Hepatocyte (in vitro differentiated cells): ENCODE results near the gene STT3A. TPM values are rescaled to one million over a fixed set of nuclear protein-coding genes. Genes with fewer than 3 reads are reported as not detected.

Experiments used
- DNase-seq: peaks from one replicate; pipeline ENCODE4 v3.0.0-alpha.2; 2016; ENCODE audit warnings: low spot score
- H2AFZ ChIP-seq: fragments of 200-600 bp; sonication (generic); 2 replicates; pipeline ENCODE4 v1.6.0; 2016; ENCODE audit warnings: antibody characterized with exemption, mild to moderate bottlenecking
- H3K27ac ChIP-seq: fragments of 200-600 bp; sonication (generic); 2 replicates; pipeline ENCODE4 v1.5.1; 2016; ENCODE audit warnings: mild to moderate bottlenecking
- H3K27me3 ChIP-seq: fragments of 200-600 bp; sonication (generic); 2 replicates; pipeline ENCODE4 v1.6.1; 2016
- H3K36me3 ChIP-seq: fragments of 200-600 bp; sonication (generic); replicated peaks from 2 replicates; pipeline ENCODE4 v1.5.1; 2016; ENCODE audit warnings: low read depth; ENCODE audit not compliant: insufficient read depth
- H3K4me1 ChIP-seq: fragments of 200-600 bp; sonication (generic); 2 replicates; pipeline ENCODE4 v1.5.1; 2016; ENCODE audit warnings: mild to moderate bottlenecking, moderate library complexity; ENCODE audit not compliant: insufficient read depth
- H3K4me2 ChIP-seq: fragments of 200-600 bp; sonication (generic); 2 replicates; pipeline ENCODE4 v1.6.0; 2016
- H3K4me3 ChIP-seq: fragments of 200-600 bp; sonication (generic); 2 replicates; pipeline ENCODE4 v1.5.1; 2016; ENCODE audit warnings: mild to moderate bottlenecking
- H3K79me2 ChIP-seq: fragments of 200-600 bp; sonication (generic); 2 replicates; pipeline ENCODE4 v1.6.0; 2017; ENCODE audit warnings: mild to moderate bottlenecking
- H3K9me2 ChIP-seq: fragments of 200-600 bp; sonication (generic); replicated peaks from 2 replicates; pipeline ENCODE4 v1.6.0; 2017; ENCODE audit warnings: mild to moderate bottlenecking; ENCODE audit not compliant: insufficient read depth
- H3K9me3 ChIP-seq: fragments of 200-600 bp; sonication (generic); 2 replicates; pipeline ENCODE4 v1.5.1; 2016; ENCODE audit warnings: low read depth, mild to moderate bottlenecking
- H4K20me1 ChIP-seq: fragments of 200-600 bp; sonication (generic); 2 replicates; pipeline ENCODE4 v1.6.0; 2016; ENCODE audit warnings: mild to moderate bottlenecking; ENCODE audit not compliant: insufficient read depth, poor library complexity, severe bottlenecking
- EZH2 ChIP-seq: fragments of 200-600 bp; sonication (generic); IDR thresholded peaks from 2 replicates; pipeline ENCODE4 v1.6.1; 2016; ENCODE audit warnings: antibody characterized with exemption, mild to moderate bottlenecking, borderline replicate concordance
- EZH2phosphoT487 ChIP-seq: fragments of 200-600 bp; sonication (generic); IDR thresholded peaks from one replicate; pipeline ENCODE4 v1.6.1; 2018; ENCODE audit warnings: antibody characterized with exemption, mild to moderate bottlenecking, low read depth, moderate library complexity; ENCODE audit not compliant: unreplicated experiment, severe bottlenecking
- WGBS: methylation state at CpG from one replicate; pipeline ENCODE4 v1.1.6; 2016; ENCODE audit warnings: low lambda C conversion rate; ENCODE audit errors: missing lambda C conversion rate; 5-methylcytosine and 5-hydroxymethylcytosine counted together
- polyA plus RNA-seq: library from polyadenylated mRNA; unstranded; fragments of >200 nt; fragmentation: Nextera tagmentation; extraction: Ambion mirVana; gene quantifications from 2 replicates; pipeline ENCODE4 v1.2.1, GENCODE V29; 2016
- total RNA-seq: library from RNA; depleted of rRNA; stranded (reverse); fragments of >200 nt; gene quantifications from 2 replicates; pipeline ENCODE4 v1.2.3, GENCODE V29; 2014
- TF ChIP-seq, protein P1 (sequence below): fragments of 200-600 bp; sonication (generic); IDR thresholded peaks from 2 replicates; pipeline ENCODE4 v1.5.1; 2016; ENCODE audit warnings: antibody characterized with exemption, mild to moderate bottlenecking; ENCODE audit not compliant: poor library complexity

The STT3A gene
- total and polyA plus RNA-seq, 2 experiments from 2014 or later, result 192 to 198 TPM

DNA sequence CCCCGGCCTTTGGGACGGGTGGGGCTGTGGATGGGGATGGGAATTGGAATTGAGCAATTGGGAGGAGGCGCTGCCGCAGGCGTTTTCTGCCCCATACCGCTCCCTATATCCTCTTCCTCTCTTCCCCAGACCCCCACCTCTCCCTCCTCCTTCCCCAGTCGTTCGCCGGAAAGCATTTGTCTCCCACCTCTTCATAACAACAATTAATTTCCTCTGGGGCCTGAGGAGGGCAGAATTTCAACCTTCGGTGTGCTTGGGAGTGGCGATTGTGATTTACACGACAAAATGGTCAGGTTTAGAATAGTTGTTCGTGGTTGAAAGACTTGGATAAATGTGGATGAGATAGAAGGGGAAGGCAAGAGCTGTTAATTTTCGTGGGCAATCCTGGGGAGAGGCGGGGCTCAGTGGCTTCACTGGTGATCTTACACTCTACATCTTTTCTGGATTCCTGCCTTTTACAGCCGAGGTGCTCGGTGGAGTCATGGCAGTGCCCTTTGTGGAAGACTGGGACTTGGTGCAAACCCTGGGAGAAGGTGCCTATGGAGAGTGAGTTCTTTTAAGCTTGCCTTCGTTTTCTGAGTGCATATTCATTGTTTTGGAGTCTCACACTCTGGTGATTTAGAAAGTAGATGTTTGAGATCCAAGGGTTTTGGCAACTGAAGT lies 33.8 kb downstream of the STT3A start:
- Histone ChIP-seq H3K27me3 (no peaks in the 10 kb centered on the region), H3K4me1 (peaks cover 7% of the 10 kb centered on the region), H4K20me1 (no peaks in the 10 kb centered on the region), H3K4me3 (peak overlapping the region; percentile 86), H3K79me2 (peaks cover 17% of the 10 kb centered on the region), H2AFZ (peak overlapping the region; percentile 80), H3K27ac (peak overlapping the region; percentile 100), H3K9me3 (no peaks in the 10 kb centered on the region), H3K4me2 (peak overlapping the region; percentile 90), H3K9me2 (no peaks in the 10 kb centered on the region), H3K36me3 (no peaks in the 10 kb centered on the region)
- TF ChIP-seq, protein P1, sequence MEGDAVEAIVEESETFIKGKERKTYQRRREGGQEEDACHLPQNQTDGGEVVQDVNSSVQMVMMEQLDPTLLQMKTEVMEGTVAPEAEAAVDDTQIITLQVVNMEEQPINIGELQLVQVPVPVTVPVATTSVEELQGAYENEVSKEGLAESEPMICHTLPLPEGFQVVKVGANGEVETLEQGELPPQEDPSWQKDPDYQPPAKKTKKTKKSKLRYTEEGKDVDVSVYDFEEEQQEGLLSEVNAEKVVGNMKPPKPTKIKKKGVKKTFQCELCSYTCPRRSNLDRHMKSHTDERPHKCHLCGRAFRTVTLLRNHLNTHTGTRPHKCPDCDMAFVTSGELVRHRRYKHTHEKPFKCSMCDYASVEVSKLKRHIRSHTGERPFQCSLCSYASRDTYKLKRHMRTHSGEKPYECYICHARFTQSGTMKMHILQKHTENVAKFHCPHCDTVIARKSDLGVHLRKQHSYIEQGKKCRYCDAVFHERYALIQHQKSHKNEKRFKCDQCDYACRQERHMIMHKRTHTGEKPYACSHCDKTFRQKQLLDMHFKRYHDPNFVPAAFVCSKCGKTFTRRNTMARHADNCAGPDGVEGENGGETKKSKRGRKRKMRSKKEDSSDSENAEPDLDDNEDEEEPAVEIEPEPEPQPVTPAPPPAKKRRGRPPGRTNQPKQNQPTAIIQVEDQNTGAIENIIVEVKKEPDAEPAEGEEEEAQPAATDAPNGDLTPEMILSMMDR, result peak; percentile 35
- no peak for TF ChIP-seq EZH2
- DNase-seq, result peak; percentile 64
- 2% methylated on average over 12 of the region's 18 CpGs for WGBS

GRCh38 chr11:125627236-125627910 lies 34.7 kb downstream of the STT3A start:
- 67% methylated on average over 7 of the region's 7 CpGs for WGBS
- Histone ChIP-seq H2AFZ (peak overlapping the region; percentile 80), H3K36me3 (no peaks in the 10 kb centered on the region), H4K20me1 (no peaks in the 10 kb centered on the region), H3K4me3 (peak overlapping the region; percentile 86), H3K79me2 (peaks cover 17% of the 10 kb centered on the region), H3K9me3 (no peaks in the 10 kb centered on the region), H3K4me1 (peaks cover 7% of the 10 kb centered on the region), H3K27ac (peak overlapping the region; percentile 100), H3K27me3 (no peaks in the 10 kb centered on the region), H3K4me2 (peak overlapping the region; percentile 90), H3K9me2 (no peaks in the 10 kb centered on the region)
- no peak for DNase-seq
- TF ChIP-seq, protein P1, result no peak
- TF ChIP-seq EZH2phosphoT487 (no peak), EZH2 (no peak)

- peak overlapping the region; percentile 21 for H3K4me2 ChIP-seq
- TF ChIP-seq EZH2, result no peak
- TF ChIP-seq, protein P1, result no peak
- no peak for TF ChIP-seq EZH2phosphoT487
- no peaks in the 10 kb centered on the region for H3K79me2 ChIP-seq
- 91% methylated on average over 3 of the region's 3 CpGs for WGBS
- no peaks in the 10 kb centered on the region for H4K20me1 ChIP-seq
- H3K9me3 ChIP-seq, result no peaks in the 10 kb centered on the region
- DNase-seq, result no peak
- H3K27ac ChIP-seq, result no peak overlapping the region
- H3K9me2 ChIP-seq, result no peaks in the 10 kb centered on the region
- H2AFZ ChIP-seq, result no peak overlapping the region
- no peak overlapping the region for H3K4me3 ChIP-seq
- H3K36me3 ChIP-seq, result no peaks in the 10 kb centered on the region
- peaks cover 4% of the 10 kb centered on the region for H3K4me1 ChIP-seq
- no peaks in the 10 kb centered on the region for H3K27me3 ChIP-seq
Observed at GRCh38 chr11:125637840-125638239, 45.2 kb downstream of the STT3A start.
